NCI-H345 (cell line): ENCODE data around the gene SARS1.
"Not testable (repeated sequence)": the region's sequence is repeated elsewhere in the genome, so short reads cannot be mapped to it uniquely, and the experiment has no call there.

Source experiments
- DNase-seq: peaks from one replicate; lab custom pipeline; 2025; lab: John Stamatoyannopoulos, UW

Gene SARS1

DNA sequence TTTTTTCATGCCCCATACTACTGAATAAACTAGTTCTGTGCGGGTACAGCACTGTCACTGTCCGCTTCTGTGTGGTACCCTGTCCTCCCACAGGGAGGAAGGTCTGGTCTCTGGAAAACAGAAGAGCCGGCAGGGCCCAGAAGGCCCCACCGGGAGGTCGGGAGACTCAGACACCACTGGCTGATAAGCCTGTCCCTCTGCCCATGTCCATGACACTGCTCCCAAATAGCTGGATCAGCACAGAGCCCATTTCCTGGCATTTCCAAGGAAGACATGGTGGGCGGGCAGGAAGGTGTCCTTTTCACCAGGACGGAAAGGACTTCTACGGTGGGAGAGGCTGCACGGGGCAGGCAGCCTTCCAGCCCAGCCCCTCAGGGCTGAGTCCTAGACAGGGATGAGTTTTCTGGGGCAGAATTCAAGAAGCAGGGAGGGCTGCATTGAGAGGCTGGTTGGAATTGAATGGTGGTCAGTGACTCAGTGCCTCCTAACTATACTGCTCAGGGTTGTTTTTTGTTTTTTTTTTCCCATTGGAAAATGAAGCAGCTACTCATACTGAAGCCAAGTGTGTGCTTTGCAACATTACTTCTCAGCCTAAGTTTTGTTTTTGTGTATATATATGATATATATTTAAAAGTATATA, 62.1 kb downstream of the SARS1 start:
- no peak for DNase-seq

DNA sequence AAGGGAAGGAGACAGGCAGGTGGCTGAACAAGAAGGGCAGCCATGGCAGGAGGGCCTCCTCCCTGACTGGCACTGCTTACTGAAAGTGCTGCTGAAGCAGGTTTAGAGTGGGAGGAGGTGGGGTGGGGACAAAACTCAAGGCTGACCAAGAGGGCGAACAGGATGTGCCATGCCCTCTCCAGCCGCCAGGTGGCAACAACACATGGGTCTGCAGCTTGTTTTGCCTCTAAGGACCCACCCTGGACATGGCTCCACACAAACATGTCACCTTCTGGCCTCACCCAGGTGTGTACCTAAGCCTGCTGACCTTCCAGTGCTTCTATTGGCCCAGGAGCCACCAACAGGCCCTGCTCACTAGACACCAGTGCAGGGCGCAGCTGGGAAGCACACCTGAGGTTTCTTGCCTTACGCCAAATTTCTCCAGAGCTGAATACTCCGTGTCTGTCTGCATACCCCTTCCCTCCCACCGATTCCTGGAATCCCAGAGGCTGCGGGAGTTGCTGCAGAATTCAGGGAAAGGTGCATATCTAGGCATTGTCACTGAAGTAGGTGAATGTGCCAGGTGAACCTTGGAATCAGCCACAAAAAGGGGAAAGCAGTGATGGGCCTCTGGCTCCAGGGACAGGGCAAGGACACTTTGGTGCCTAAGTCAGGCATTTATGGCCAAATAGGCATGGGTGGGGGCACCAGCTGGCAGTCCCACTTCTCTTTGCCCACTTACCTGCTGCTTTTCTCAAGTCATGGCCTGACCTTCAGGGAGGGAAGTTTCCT, 63.9 kb downstream of the SARS1 start:
- DNase-seq = peak; percentile 63

DNA sequence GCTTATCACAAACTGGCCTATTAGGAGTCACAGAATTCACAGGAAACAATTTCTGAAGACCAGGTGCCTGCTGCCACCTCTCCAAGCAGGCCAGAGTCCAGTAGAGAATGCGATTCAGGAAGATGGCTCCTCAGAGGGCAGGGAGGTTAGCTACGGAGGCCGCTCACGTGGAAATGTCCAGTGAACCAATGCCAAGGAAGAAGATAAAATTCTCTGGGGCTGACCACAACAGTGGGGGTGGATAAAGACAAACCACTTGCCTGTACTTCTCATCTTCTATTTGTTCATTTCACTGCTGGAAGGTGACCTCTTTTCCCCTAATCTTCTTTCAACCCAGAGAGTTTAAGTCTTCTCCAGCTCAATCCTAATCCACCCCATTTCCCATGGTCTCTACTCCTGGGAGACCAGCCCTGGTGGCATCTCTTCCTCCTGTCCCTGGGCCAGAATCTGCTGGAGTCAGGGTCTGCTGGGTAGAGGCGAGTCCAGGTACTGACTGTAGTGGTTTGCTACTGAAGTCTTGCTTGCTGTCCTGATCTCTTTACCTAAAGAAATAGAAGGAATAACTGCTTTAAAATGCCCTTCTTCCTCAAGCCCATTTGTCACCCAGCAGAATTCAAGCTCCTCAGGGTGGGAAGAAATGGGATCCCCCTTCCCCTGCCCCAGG, 66.0 kb downstream of the SARS1 start:
- no peak for DNase-seq

DNA sequence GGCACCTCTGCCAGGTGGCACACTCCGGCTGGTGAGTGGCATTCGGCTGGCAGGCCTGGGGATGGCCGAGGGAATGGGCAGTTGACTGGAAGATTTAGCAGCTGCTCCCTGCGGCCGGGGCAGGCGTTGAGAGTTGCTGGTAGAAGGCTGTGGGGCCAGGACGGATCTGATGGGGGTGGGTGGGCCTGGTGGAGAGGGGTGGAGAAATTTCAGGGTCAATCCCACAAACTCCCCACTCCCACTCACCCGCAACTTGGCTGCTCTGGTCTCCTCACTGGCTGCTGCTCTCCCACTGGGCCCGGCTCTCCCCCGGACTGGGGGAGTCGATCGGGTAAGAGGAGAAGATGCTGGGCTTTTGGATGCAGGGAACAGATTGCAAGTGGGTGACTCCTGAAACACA, 67.1 kb downstream of the SARS1 start:
- DNase-seq = no peak

DNA sequence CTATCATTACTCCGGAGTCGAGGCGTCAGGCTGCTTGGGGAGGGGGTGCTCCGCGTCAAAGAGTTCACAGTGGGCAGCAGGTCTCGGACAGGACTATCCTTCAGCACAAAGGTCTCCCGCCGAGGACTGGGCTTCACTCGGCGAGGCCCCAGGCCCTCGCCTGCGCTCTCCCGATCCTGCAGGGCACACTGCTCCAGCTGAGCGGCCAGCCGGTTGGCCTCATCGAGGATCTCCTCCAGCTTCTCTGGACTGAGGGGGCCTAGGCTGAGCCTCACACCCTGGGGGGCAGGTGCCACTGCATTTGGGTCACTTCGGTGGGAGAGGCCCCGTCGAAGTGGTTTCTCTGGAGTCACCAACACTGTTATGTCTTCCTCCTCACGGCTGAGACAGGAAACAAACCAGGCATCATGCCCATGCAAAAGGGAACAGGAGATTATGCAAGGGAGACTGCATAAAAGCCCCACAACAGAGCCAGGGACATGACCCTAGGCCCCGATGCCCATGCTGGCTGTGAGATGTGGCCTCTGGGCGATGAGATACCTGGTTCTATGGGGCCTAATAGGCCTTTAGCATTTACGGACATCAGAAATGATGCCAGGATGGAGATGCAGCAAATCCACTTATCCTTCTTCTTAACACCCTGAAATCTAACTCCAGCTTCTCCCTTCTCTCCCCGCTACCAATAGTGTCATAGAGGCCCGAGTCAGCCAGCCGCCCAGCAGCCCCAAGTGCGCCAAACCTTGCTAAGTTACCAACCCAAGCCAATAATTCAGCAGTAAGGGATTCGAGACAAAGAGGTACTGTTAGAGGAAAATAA, 68.2 kb downstream of the SARS1 start:
- DNase-seq = no peak

DNA sequence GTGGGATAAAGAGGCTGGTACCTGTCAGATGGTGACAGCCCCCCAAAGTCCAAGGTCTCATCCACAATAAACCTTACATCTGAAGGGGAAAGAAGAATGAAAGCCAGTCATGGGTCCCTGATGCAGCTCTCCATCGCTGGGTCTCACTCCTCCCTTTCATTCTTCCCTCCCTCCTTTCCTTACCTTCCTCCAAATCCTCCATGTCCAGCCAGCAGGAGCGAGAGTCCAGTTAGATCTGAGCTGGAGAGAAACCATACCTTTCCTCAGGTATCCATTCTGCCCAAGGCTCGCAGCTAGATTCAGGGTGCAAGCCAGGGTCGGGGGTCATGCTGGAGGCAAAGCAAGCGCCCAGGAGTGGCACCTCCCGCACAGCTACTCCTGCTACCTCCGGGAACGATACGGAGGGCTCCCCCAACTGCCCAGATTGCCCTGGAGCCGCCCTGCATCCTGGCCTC, 68.8 kb downstream of the SARS1 start:
- DNase-seq = no peak

DNA sequence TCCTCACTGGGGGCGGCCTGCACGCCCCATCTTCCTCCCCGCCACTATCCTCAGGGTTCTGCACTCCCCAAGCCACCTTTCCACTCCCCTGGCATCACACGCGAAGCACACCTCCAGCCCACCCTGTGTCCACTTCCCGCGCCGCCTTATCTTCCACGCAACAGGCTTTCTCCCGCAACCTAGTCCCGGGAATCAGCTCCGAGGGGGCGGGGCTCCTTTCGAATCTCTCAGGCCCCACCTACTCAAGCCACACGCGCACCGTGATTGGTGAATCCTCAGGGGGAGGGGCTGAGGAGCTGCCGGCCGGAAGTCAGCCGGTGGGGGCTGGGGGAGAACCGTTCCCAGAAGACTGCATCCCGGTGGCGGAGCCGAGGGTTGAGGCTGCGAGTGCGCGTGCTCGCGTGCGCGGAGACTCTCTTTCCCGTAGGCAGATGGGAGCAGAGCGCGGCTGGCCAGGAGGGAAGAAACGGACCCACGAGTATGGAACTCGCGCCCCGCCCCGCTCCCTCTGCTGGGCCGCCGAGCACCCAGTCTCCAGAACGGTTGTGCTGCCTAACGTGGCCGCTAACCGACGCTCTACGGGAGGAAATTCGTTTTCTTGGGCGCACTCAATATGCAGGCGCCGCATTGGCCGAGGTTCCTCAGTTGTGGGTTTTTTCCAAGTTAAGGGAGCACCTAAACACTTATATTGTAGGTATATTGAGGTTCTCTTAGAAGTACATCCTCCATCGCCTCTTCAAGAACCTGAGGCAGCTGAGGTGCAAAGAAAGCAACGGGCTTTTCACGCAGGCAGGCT, 69.4 kb downstream of the SARS1 start, which contains the start of gene PSRC1:
Gene PSRC1 (minus strand): TSS at position 194 of the 796 bp plus-strand sequence.
- peak; percentile 97 for DNase-seq

DNA sequence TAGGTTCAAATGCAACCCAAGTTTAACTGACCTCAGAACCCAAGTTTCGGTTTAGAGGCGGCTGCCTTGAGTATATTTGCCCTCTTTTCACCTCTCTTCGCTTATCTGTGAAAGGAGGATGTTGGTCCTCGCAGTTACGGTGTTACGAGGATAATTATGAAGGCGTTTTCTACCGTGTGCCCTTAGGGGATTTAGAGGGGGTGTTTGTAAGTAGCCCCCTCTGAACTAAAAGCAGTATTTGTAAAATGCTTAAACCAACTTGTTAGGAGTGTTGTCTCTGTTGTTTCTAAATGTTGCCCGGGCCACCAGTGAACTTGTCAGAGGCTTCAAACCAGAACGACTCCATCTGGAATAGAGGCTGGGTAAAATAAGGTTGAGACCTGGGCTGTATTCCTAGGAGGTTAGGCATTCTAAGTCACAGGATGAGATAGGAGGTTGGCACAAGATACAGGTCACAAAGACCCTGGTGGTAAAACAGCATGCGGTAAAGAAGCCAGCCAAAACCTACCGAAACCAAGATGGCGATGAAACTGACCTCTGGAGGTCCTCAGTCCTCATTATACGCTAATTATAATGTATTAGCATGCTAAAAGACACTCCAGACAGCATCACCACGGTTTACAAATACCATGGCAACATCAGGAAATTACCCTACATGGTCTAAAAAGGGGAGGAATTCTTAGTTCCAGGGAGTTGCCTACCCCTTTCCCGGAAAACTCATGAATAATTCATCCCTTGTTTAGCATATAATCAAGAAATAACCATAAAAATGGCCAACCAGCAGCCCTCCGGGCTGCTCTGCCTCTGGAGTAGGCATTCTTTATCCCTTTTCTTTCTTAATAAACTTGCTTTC, 70.3 kb downstream of the SARS1 start:
- DNase-seq = no peak

DNA sequence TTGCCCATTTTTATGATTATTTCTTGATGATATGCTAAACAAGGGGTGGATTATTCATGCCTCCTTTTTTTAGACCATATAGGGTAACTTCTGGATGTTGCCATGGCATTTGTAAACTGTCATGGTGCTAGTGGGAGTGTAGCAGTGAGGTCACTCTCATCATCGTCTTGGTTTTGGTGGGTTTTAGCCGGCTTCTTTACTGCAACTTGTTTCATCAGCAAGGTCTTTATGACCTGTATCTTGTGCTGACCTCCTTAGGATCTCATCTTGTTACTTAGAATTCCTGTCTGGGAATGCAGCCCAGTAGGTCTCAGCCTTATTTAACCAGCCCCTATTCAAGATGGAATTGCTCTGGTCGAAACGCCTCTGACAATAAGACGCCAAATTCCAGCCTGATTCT, 73.0 kb downstream of the SARS1 start:
- DNase-seq = not testable (repeated sequence)
